NCI-H526 (cell line): ENCODE data around the gene CALR3.
A peak's percentile ranks its signal among the peaks of the same experiment; 100 is the strongest.
"Not testable (repeated sequence)": the region's sequence is repeated elsewhere in the genome, so short reads cannot be mapped to it uniquely, and the experiment has no call there.

Experiments used
- DNase-seq, 2 experiments: peaks; one replicate each; lab custom pipeline; 2025; lab: John Stamatoyannopoulos, UW

CALR3 gene

DNA sequence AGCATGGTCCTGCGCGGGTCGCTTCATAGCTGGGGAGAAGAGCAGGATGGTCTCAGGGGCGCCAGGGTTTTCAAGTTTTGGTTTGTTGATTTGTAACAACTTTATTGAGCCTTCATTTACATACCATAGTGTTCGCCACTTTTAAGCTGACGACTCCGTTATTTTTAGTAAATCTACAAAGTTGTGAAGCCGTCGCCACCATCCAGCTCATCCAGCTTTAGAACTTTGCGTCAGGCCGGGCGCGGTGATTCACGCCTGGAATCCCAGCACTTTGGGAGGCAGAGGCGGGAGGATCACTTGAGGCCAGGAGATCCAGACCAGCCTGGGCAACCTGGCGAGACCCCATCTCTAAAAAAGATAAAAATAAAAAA is 631 bp upstream of the CALR3 start:
- DNase-seq: no peak

DNA sequence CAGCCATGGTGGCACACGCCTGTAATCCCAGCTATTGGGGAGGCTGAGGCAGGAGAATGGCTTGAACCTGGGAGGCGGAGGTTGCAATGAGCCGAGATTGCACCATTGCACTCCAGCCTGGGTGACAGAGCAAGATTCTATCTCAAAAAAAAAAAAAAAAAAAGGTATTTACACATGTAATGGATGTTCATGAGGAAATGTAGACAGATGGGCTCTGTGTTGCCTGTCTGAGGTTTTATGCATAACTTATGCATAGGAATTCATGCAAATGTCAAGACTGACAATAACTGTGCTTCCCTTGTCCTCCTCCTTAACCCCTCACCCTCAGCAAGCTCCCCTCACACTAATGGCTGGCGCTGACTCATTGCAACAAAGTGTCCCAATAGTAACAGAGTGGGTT is 9.5 kb downstream of the CALR3 start:
- peak; percentile 84 to 91 for DNase-seq

DNA sequence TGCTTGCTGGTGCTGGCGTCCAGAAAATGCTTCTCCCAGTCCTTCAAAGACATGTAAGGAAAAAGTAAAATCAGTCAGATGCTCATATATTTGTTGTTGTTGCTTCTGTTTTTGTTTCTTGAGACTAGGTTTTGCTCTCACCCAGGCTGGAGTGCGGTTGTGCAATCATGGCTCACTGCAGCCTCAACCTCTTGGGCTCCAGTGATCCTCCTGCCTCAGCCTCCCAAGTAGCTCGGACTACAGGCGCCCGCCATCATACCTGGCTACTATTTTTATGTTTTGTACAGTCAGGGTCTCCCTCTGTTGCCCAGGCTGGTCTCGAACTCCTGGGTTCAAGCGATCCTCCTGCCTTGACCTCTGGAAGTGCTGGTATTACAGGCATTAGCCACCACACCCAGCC is 13.2 kb downstream of the CALR3 start:
- DNase-seq: no peak

DNA sequence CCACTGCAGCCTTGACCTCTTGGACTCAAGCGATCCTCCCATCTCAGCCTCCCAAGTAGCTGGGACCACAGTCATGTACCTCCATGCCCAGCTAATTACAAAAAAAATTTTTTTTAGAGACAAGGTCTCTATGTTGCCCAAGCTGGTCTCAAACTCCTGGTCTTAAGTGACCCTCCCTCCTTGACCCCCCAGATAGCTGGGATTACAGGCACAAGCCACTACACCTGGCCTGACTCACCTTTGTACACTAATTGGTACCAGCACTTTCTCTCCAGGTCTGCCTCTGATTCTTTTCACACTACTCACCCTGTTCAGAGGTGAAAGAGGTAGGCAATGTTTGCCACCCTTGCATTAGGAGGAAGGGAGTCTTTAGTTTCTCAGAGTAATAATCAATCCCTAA is 18.7 kb downstream of the CALR3 start:
- no peak for DNase-seq

DNA sequence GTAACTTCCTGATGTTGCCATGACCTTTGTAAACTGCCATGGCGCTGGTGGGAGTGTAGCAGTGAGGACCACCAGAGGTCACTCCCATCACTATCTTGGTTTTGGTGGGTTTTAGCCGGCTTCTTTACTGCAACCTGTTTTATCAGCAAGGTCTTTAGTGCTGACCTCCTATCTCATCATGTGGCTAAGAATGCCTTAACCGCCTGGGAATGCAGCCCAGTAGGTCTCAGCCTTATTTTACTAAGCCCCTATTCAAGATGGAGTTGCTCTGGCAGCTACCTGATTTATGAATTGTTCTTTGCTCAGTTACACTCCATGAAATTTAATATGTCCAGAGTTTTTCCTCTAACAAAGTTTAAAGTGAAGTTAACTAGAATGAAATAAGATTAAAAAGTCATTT is 19.6 kb downstream of the CALR3 start:
- no peak for DNase-seq

DNA sequence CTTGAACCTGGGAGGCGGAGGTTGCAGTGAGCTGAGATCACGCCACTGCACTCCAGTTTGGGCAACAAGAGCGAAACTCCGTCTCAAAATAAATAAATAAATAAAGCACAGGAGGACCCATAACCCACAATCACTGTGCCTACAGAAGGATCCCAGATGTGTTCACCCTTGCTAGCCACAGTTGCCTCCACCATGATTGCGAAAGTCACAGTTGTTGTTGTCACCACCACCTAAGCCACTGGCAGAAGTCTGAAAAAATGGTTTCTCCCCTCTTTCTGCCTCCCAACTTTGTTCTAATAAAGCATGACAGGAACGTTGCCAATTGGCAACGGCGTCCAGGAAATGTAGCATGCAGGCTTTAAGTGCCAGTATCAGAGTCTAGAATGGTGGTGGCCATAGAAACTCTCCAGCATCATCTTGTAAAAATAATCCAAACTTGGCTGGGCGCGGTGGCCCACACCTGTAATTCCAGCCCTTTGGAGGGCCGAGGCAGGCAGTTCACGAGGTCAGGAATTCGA is 22.0 kb downstream of the CALR3 start:
- DNase-seq: no peak

DNA sequence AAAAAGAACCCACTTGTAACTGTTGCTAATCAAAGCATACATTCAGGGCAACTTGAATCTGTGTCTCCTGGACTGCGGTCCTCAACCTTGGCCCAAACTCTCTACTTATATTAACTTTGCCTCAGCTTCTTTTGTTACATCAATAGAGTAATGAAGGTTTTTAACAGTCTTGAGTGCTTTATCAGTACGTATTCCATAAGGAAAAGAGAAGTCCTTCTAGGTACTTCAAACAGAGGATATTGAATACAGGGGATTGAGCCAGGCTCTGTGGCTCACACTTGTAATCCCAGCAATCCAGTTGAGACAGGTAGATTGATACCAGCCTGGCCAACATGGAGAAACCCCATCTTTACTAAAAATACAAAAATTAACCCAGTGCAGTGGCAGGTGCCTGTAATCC is 23.0 kb downstream of the CALR3 start:
- DNase-seq: no peak

DNA sequence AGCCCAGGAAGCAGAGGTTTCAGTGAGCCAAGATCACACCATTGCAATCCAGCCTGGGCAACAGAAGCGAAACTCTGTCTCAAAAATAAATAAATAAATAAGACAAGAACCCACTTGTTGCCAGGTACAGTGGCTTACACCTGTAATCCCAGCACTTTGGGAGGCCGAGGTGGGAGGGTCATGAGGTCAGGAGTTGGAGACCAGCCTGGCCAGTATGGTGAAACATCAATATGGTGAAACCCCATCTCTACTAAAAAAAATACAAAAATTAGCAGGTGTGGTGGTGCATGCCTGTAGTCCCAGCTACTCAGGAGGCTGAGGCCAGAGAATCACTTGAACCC is 23.4 kb downstream of the CALR3 start:
- not testable (repeated sequence) for DNase-seq

DNA sequence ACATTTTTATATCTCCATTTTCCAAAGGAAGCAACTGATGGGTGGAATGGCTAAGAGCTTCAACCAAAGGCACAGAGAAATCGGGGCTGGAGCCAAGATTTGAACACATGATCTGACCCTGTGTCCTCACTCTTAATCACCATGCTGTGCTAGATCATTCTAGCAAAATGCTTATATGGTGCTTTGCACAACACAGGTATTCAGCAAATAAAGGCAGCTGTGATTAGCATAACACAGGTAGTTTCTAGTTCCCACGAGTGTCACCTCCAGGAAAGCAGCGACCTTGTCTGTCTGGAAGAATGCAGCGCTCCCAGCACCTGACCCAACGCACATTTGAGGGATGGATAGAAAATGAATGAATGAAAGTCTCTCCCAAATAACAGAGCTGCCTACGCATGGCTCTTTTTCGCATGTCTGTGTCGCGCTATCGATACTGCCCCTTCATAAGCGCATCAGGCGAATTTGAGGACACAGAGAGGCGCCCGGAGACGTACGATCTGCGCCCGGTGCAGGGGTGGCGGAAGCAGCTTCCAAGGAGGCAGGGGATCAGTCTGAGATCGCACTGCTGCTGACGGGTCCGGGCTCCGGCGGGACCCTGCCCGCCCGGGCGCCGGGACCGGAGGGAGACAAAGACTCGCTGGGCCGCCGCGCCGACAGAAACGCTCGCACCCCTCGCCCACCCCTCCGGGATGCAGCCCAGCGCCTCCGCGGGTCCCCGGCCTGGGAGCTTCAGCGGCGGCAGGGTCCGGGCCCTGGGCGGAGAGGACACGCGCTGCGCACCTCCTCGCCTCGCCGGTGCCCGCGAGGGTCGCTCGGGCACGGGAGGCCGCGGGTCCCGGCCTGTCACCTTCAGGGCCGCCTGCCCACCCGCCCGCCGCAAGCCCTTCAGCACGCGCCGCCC is 24.8 kb downstream of the CALR3 start:
- DNase-seq: peak in 1 of 2 experiments; percentile 15

DNA sequence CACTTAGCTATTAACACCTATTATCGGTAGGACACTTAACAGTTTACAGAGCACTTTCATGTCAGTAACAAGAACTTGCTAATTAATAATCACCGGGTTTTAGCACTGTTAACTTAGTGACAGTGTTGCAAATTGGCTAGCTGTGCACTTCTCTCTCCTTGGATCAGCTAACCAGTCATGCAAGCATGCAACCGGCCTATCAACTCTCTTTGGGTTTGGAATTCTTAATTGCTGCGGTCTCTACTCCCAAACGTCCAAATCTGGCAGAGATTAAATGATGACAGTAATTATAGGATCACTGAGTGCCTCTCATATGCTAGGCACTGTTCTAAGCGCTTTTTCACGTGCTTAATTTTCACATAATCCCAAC is 25.4 kb downstream of the CALR3 start:
- DNase-seq: no peak

DNA sequence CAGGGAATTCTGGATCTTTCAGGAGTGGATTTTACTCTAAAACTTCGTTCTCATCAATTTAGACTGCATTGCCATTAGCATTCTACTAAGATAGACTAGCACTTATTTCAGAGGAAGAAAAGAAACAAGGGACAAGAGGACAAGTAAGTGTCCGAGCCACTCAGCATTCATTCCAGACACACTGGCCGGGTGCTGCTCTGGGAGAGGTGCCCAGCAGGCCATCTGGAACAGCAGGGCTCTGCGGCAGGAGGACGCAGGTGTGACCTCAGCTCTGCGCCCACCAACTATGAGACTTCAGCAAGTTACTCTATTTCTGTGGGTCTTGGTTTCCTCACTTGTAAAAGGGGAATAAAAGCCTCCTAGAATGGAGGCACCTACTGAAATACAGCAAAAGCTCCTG is 28.4 kb downstream of the CALR3 start:
- no peak for DNase-seq

DNA sequence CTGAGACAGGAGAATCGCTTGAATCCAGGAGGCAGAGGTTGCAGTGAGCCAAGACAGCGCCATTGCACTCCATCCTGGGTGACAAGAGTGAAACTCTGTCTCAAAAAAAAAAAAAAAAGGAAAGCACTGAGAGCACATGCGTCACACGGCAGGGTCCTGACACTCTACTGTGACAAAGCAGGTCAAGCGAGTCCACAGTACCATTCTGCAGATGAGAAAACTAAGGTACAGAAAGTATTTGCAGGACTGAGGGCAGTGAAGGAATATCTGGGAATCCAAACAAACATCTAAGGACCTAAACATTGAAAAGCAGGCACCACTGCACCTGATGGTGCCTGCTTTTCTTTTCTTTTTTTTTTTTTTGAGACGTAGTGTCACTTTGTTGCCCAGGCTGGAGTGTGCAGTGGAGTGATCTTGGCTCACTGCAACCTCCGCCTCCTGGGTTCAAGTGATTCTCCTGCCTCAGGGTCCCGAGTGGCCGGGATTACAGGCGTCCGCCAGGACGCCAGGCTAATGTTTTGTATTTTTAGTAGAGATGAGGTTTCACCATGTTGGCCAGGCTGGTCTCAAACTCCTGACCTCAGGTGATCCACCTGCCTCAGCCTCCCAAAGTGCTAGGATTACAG is 29.1 kb downstream of the CALR3 start:
- not testable (repeated sequence) for DNase-seq

DNA sequence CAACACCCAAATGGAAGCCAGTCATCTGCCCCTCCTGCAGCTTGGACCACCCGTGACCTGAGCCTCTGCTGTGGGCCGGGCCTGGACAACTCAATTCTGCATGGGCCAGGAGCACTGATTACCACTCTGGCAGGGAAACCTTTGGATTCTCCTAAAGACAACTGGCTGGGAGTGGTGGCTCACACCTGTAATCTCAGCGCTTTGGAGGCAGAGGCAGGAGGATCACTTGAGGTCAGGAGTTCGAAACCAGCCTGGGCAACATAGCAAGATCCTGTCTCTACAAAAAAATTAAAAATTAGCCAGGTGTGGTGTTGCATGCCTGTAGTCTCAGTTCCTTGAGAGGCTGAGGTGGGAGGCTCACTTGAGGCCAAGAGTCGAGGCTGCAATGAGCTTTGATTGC is 30.7 kb downstream of the CALR3 start:
- no peak for DNase-seq

DNA sequence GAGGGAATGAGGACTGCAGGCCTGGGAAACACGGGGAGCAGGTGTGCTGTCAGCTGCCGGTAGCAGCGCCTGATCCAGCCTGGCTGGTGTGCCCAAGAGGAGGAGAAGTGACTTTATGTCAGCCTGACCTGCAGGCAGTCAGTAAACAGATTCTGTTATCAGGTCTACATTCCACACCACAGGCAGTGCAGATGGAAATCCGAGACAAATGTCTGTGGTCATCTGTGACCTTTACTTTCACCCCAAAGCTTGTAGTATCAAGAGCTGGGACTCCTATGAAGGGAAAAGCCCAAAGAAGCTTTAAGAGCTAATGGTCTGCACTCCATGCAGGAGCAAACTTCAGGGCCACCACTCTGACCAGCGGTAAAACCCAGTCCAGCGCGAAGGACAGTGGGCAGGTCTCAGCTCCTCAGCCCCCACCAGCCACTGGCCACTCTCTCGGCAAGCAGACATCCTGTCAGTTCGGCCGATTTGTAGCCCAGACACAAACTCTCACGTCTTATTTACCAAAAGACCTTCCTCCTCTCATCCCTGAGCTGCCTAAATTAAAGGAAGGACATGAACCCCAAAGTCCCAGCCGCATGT is 31.9 kb downstream of the CALR3 start:
- no peak for DNase-seq

DNA sequence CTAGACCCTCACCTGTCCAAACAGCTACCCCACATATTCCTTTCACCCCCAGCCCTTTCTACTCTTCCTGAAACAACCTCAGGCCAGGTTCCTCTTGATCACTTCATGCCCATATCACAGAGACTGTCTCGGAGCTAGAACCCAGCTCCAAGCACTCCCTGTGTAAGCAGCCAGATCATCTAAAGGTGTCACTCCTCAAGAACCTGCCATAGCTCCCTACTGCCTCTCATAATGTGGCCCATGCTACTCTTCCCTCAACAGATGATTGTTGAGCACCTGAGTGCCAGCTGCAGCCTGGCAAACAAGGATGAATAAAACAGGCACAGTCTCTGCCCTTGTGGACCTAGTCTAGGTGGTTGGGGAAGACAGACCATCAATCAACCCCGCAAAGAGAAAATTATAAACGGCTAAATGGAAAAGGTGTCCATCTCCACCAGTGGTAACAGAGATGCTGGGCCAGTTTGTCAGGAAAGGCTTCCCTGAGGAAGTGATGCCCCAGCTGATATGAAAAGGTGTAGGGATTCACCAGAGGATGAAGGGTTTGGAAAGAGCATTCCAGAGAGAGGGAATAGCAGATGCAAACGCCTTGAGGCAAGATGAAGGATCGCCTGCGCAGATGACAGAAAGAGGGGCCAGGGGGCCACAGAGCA is 32.5 kb downstream of the CALR3 start:
- no peak for DNase-seq

DNA sequence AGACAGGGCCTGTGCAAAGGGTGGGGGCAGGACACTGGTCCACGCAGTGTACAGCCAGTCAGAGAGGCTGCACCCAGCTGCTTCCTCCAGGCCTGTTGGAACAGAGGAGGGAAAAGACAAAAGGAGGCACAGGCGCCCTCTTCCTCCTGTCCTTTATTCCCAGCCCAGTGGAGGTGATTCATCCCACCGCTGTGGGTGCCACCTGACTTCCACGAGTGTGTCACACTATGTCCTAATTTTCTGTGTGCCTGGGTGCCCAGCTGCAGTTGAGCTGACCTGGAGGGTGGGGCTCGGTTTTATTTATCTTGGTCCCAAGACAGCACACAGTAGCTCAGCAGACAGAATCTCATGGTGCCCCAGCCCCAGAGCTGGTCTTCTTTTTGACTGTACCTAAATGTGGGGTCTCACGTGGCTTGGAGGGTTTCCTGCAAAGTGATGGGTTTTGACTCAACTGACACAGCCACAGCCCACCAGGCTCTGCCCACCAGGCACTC is 33.2 kb downstream of the CALR3 start:
- DNase-seq: no peak

DNA sequence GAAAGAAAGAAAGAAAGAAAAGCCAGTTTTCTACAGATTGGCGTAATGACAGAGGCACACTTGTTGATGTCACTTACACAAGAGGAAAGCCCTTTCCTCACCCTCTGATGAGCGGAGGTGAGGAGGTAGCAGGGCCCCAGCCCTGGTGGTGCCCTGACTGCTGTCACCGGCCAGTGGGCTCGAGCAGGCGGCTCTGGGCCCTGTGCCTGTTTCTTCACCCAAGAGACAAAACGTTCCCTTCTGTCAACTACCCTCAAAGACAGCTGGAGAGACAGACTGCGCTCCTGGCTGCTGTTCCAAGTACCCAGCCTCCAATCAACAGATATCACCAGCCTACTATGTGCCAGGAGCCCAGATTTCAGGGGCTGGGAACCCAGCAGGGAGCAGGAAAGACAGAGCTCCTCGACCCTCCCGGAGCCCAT is 34.3 kb downstream of the CALR3 start:
- DNase-seq: no peak

DNA sequence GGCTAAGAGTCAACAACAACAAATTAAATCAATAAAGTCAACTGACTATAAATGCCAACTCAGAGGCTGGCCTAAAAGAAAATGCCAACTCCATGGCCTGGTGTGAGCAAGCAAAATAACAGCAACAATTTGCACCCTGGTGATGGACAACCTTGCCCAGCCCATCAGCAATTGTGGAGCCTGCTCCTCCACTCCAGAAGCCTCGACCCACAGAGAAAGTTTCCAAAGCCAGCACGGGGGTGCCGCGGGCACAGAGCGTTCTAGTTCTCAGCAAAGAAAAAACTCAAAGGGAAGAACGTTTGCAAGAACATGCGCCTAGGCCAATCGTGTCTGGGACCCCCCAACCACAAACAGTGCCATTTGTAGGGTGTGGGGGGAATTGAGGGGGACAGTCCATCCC is 35.5 kb downstream of the CALR3 start:
- DNase-seq: no peak

DNA sequence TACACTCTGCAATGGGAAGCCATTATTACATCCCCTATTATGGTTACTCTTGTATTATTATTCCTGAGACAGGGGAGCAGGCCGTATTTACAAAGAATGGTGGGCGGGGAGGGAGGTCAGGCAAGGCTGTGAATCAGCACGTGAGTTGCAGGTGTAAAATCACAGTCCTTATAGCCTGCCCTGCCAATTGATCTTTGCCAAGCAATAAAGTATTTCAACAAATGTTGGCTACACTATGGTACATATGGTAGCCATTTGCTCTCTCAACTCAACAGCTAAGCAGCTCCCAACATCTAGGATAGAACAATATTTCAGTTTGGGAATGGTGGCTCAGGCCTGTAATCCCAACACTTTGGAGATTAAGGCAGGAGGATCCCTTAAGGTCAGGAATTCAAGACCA is 36.3 kb downstream of the CALR3 start:
- DNase-seq: no peak

DNA sequence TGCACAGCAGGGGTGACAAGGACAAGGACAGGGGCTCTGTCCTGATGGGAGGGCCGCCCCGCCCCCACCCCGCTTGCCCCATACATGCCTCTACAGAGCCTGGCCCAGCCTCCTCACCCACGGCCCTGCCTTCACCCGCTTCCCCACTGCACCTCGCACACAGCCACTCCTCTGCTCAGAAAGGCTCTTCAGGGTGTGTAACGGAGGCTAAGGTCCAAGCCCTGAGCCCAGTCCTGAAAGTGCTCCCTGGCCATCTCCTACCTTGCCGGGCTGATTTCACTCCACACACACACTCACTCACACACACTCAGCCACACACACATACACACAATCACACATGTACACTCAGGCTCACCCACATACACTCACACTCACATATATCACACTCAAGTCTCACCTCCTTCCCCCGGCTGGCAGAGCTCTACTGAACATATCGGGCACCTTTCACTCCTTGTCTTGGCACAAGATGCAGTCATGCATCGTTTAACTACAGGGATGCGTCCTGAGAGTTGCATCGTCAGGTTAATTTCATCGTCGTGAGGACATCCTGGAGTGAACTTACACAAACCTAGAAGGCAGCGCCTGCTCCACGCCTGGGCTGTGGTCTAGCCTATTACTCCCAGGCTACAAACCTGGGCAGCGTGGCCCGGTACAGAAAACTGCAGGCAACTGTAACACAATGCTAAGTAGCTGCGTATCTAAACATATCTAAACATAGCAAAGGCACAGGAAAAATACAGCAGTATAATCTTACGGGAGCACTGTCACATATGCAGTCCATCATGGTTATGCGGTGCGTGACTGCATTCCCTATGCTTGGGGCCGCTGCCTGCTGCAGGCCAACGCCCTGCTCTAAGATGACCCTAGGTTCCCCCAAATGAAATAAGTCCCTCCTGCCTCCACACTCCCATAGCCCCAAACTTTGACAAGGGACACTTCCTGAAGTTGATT is 37.3 kb downstream of the CALR3 start:
- no peak for DNase-seq

DNA sequence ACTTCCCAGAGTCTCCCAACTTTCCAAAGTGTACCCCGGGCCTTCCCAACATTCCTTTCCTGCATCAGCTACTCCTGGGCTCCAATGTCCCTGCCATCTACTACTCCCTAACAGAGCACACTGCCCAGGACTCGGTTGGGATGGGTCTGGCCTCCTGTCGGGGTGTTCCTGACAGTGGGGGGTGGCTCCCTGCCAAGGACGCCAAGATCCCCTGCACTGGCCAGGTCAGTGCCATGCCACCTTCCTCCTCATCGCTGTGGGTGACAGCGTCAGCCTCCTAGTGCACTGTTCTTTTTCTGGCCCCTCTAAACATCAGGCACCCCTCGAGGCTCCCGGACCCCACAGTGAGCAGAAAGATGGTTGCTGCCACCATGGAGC is 38.0 kb downstream of the CALR3 start:
- no peak for DNase-seq
